Prostate gland (tissue), 2 donors: ENCODE measurements around the gene OR56A5.

ENCODE experiments used
- POLR2A ChIP-seq: fragments of 450-650 bp; IDR thresholded peaks from one replicate; pipeline ENCODE4 v1.6.1; 2016; ENCODE audit warnings: antibody characterized with exemption, mild to moderate bottlenecking
- POLR2AphosphoS5 ChIP-seq: sonication (generic); formaldehyde crosslinking; IDR thresholded peaks from one replicate; pipeline ENCODE4 v1.6.1; 2017; ENCODE audit warnings: antibody characterized with exemption
- TF ChIP-seq, protein P1 (sequence below), 4 experiments: fragments of 200-600 bp in 2 of 4; fragments of 450-650 bp in 2 of 4; sonication (generic) in 2 of 4; IDR thresholded peaks; 1 replicate in 3 of 4; 2 replicates in 1 of 4; pipeline ENCODE4 v1.5.1; 2016 to 2019; ENCODE audit warnings: antibody characterized with exemption in 4 of 4, mild to moderate bottlenecking in 2 of 4, moderate library complexity in 2 of 4

DNA sequence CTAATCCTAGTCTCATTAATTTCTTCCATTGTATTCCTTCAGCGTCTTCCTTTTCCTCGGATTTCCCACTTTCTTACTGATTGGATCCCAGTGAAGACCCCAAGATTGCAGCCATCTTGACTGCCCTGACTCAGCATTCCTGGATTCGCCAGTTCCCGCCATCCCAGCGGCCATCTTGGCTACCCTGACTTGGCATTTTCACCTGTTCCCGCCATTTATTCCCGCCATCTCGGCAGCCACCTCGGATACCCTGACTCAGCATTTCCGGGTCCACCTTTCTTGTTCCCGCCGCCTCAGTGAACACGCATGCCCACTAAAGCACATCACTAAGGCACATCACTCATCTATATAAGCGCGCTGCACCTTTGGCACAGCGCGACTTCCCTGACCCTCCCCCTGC, 40.0 kb downstream of the OR56A5 start:
- TF ChIP-seq, protein P1, sequence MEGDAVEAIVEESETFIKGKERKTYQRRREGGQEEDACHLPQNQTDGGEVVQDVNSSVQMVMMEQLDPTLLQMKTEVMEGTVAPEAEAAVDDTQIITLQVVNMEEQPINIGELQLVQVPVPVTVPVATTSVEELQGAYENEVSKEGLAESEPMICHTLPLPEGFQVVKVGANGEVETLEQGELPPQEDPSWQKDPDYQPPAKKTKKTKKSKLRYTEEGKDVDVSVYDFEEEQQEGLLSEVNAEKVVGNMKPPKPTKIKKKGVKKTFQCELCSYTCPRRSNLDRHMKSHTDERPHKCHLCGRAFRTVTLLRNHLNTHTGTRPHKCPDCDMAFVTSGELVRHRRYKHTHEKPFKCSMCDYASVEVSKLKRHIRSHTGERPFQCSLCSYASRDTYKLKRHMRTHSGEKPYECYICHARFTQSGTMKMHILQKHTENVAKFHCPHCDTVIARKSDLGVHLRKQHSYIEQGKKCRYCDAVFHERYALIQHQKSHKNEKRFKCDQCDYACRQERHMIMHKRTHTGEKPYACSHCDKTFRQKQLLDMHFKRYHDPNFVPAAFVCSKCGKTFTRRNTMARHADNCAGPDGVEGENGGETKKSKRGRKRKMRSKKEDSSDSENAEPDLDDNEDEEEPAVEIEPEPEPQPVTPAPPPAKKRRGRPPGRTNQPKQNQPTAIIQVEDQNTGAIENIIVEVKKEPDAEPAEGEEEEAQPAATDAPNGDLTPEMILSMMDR (IDR thresholded peaks at IDR 0.05) = no peak
- no peak for TF ChIP-seq POLR2A
- no peak for TF ChIP-seq POLR2AphosphoS5
